Measurements from ENCODE around the gene MZT2B.

GRCh38 chr2:130150181-130151144 is 31.6 kb upstream of the MZT2B start:
- TF ChIP-seq EZH2 (IDR thresholded peaks at IDR 0.05; ENCODE audit: low read depth, low read length, severe bottlenecking): no peak
- TF ChIP-seq CTCF (IDR thresholded peaks at IDR 0.05; ENCODE audit: control extremely low read depth in 1 of 3, insufficient read depth in 1 of 3, low read depth in 1 of 3, low read length in 3 of 3): no peak
- TF ChIP-seq POLR2A (IDR thresholded peaks at IDR 0.05; ENCODE audit: control extremely low read depth in 1 of 2, low read depth in 2 of 2, low read length in 2 of 2): no peak
- no peak for TF ChIP-seq CEBPB (IDR thresholded peaks at IDR 0.05; ENCODE audit: low read depth, low read length)
- no peak for TF ChIP-seq SP2 (IDR thresholded peaks at IDR 0.05; ENCODE audit: low read length)
- no peak for TF ChIP-seq JUN (IDR thresholded peaks at IDR 0.05; ENCODE audit: low read depth, low read length)
- no peak for TF ChIP-seq SRF (IDR thresholded peaks at IDR 0.05; ENCODE audit: low read depth, low read length)
- no peak for TF ChIP-seq TAF7 (optimal IDR thresholded peaks at IDR 0.05; ENCODE audit: borderline replicate concordance, low read depth, low read length)
- no peak for TF ChIP-seq USF2 (IDR thresholded peaks at IDR 0.05; ENCODE audit: low read length)
- no peak for TF ChIP-seq ASH2L (IDR thresholded peaks at IDR 0.05; ENCODE audit: low read length)
- TF ChIP-seq RFX5 (IDR thresholded peaks at IDR 0.05; ENCODE audit: borderline replicate concordance, low read depth, low read length): no peak
- no peak for TF ChIP-seq JUND (IDR thresholded peaks at IDR 0.05; ENCODE audit: low read length)
- TF ChIP-seq CHD2 (IDR thresholded peaks at IDR 0.05; ENCODE audit: low read length): no peak
- TF ChIP-seq SUZ12 (IDR thresholded peaks at IDR 0.05; ENCODE audit: low read length): no peak

All from H1 (cell line).